Nephron progenitor cell (in vitro differentiated cells): ENCODE results near the gene COL21A1.

Source experiments
- DNase-seq: peaks from one replicate; pipeline ENCODE4 v3.0.0; 2021
- H3K27ac Mint-ChIP-seq: 2 replicates; pipeline ENCODE4 v1.8.0; 2021; ENCODE audit warnings: mild to moderate bottlenecking, moderate library complexity, mixed read lengths
- H3K27me3 Mint-ChIP-seq: 2 replicates; pipeline ENCODE4 v1.8.0; 2021; ENCODE audit warnings: mild to moderate bottlenecking, low read depth, mixed read lengths; ENCODE audit not compliant: poor library complexity
- H3K36me3 Mint-ChIP-seq: 2 replicates; pipeline ENCODE4 v1.8.0; 2021; ENCODE audit warnings: low read depth, mixed read lengths
- H3K4me1 Mint-ChIP-seq: 2 replicates; pipeline ENCODE4 v1.8.0; 2021; ENCODE audit warnings: mixed read lengths
- H3K4me3 Mint-ChIP-seq: 2 replicates; pipeline ENCODE4 v1.8.0; 2021; ENCODE audit warnings: mild to moderate bottlenecking, moderate library complexity, mixed read lengths
- H3K9me3 Mint-ChIP-seq: 2 replicates; pipeline ENCODE4 v1.8.0; 2021; ENCODE audit warnings: mild to moderate bottlenecking, moderate library complexity, mixed read lengths
- CTCF ChIP-seq: fragments of 200-600 bp; sonication (generic); IDR thresholded peaks from 2 replicates; pipeline ENCODE4 v1.5.0; 2021; ENCODE audit warnings: antibody characterized with exemption

Gene COL21A1

DNA sequence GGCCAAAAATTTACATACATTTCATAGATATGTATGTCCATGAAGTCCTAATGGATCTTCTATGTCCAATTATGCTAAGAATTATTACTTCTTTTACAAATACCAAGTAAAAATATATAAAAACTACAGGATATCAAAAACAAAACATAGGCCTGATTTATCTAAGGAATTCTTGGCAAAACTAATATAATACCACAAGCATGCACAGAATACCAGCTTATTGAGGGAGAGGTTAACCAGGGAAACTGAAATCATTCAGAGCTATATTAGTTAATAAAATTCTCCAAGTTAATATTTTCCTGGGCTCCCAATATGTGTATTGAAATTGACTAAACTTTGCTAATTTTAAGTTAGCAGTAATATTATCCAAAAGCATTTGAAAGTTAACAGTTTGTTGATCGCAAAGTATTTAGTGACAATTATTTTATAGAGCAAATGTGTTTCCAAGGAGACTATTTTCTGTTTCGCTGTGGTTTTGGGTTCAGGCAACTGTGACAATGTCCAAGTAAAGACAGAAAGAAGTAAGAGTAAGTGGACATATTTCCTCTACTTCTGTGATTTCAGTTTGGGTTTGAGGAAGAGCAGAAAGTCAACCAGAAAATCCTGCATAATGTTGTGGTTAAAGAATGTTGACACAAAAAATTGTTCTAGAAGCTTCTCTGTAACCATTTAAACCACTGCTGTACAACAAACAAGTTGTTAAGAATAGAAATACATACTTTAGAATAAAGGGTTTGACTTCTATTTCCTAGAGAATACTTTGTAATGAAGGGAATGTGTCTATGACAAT, 167.4 kb downstream of the COL21A1 start:
- no peak for TF ChIP-seq CTCF
- Mint-ChIP-seq H3K9me3 (peaks cover 11% of the 10 kb centered on the region), H3K4me1 (no peaks in the 10 kb centered on the region), H3K27ac (no peak overlapping the region), H3K36me3 (peaks cover 3% of the 10 kb centered on the region), H3K27me3 (no peaks in the 10 kb centered on the region), H3K4me3 (no peak overlapping the region)
- DNase-seq = no peak

GRCh38 chr6:56076033-56076432, 171.3 kb downstream of the COL21A1 start:
- no peaks in the 10 kb centered on the region for H3K4me1 Mint-ChIP-seq
- peaks cover 3% of the 10 kb centered on the region for H3K36me3 Mint-ChIP-seq
- H3K27ac Mint-ChIP-seq = no peak overlapping the region

DNA sequence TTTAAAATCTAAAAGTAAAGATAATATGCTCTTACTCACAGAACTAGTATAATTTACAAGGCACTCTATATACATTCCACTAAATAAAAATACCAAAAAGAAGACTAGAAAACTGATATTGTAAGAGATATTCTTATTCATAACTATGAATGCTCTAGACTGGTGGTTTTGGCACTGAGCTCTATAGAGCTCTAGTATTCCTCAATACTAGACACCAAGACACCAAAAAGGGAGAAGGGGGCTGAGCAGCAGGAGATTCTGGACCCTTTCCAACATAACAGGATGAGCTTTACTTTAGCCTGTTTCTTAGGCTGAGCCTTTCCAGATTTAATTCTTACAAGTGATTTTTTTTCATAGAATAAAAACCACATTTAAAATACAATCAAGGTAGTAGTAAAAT, 173.6 kb downstream of the COL21A1 start:
- H3K4me1 Mint-ChIP-seq = no peaks in the 10 kb centered on the region
- no peak for DNase-seq
- no peaks in the 10 kb centered on the region for H3K27me3 Mint-ChIP-seq
- H3K4me3 Mint-ChIP-seq = no peak overlapping the region
- peaks cover 3% of the 10 kb centered on the region for H3K36me3 Mint-ChIP-seq
- no peak for TF ChIP-seq CTCF
- peaks cover 11% of the 10 kb centered on the region for H3K9me3 Mint-ChIP-seq
- no peak overlapping the region for H3K27ac Mint-ChIP-seq

More at GRCh38 chr6:56076033-56076432, 171.3 kb downstream of the COL21A1 start:
- no peak for DNase-seq
- Mint-ChIP-seq H3K27me3 (no peaks in the 10 kb centered on the region), H3K9me3 (peaks cover 11% of the 10 kb centered on the region), H3K4me3 (no peak overlapping the region)
- TF ChIP-seq CTCF = no peak

DNA sequence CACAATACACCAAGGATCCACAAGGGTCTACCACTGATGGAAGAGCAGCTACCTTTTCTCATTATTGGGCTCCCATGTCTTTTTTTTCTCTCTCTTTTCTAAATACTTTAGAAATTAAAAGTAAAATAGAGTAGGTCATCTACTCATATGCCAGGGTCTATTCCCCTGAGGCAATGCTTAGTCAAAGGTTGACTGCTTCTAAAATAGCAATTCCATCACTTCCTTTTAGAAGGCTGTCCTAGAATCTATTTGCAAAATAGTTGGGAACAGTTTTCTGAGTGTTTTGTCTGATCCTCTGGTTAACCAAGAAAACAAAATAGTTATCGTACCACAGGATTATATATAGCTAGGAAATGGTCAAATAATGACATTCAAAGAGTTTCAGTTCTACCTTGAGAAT, 174.1 kb downstream of the COL21A1 start:
- Mint-ChIP-seq H3K4me3 (no peak overlapping the region), H3K9me3 (peaks cover 11% of the 10 kb centered on the region), H3K27ac (no peak overlapping the region)

GRCh38 chr6:56072856-56073255, 174.5 kb downstream of the COL21A1 start:
- DNase-seq = no peak
- Mint-ChIP-seq H3K9me3 (peaks cover 11% of the 10 kb centered on the region), H3K27ac (no peak overlapping the region), H3K4me3 (no peak overlapping the region), H3K4me1 (no peaks in the 10 kb centered on the region), H3K36me3 (peaks cover 3% of the 10 kb centered on the region), H3K27me3 (no peaks in the 10 kb centered on the region)
- no peak for TF ChIP-seq CTCF

More for the DNA sequence above, 174.1 kb downstream of the COL21A1 start:
- DNase-seq = no peak
- Mint-ChIP-seq H3K4me1 (no peaks in the 10 kb centered on the region), H3K36me3 (peaks cover 3% of the 10 kb centered on the region), H3K27me3 (no peaks in the 10 kb centered on the region)
- no peak for TF ChIP-seq CTCF

DNA sequence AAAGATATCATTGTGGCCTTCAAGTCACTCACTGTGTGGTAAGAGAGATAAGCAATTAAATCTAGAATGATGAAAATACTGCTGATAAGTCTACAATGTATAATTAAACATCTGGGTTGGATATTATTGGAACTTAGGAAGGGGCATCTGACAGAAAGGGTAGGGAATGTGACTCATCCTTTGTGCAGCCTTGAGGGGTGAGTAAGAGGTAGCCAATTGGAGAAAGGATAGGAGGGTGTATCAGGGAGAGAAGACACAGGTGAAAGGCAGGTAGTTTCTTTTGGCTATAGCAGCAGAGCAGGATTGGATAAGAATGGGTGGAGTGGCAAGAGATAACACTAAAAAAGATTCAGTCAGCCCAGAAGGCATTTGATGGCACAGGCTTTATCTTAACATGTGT, 182.0 kb downstream of the COL21A1 start:
- H3K27ac Mint-ChIP-seq = no peak overlapping the region
- DNase-seq = no peak
- TF ChIP-seq CTCF = no peak
- H3K4me3 Mint-ChIP-seq = no peak overlapping the region
- no peaks in the 10 kb centered on the region for H3K9me3 Mint-ChIP-seq
- H3K27me3 Mint-ChIP-seq = no peaks in the 10 kb centered on the region
- H3K4me1 Mint-ChIP-seq = no peaks in the 10 kb centered on the region
- no peaks in the 10 kb centered on the region for H3K36me3 Mint-ChIP-seq
